ENCODE results near the gene GLB1L.

Gene GLB1L

GRCh38 chr2:219225350-219225749, 19.9 kb downstream of the GLB1L start:
- in situ Hi-C loops (cut with HindIII; ENCODE audit: low sequenced_read_pairs) = loop anchor here (5.0 kb wide), 1 partner anchor 43 kb away; no protein-coding TSS in a partner anchor
- DNase-seq (ENCODE audit: low read depth) = no peak
- no peak for TF ChIP-seq CTCF (IDR thresholded peaks at IDR 0.05; ENCODE audit: low read depth, low read length, missing control alignments)
- H3K4me3 ChIP-seq (ENCODE audit: low read depth, low read length) = no peak overlapping the region

GRCh38 chr2:219223831-219224610, 21.2 kb downstream of the GLB1L start:
- TF ChIP-seq CTCF (IDR thresholded peaks at IDR 0.05; ENCODE audit: low read depth, low read length, missing control alignments) = no peak
- no peak for DNase-seq (ENCODE audit: low read depth)
- in situ Hi-C loops (cut with HindIII; ENCODE audit: low sequenced_read_pairs) = no loop called here
- H3K4me3 ChIP-seq (ENCODE audit: low read depth, low read length) = no peak overlapping the region

- TF ChIP-seq CTCF (IDR thresholded peaks at IDR 0.05; ENCODE audit: low read depth, low read length, missing control alignments) = no peak
- in situ Hi-C loops (cut with HindIII; ENCODE audit: low sequenced_read_pairs) = no loop called here
- no peak for DNase-seq (ENCODE audit: low read depth)
- no peak overlapping the region for H3K4me3 ChIP-seq (ENCODE audit: low read depth, low read length)
Measured at GRCh38 chr2:219221957-219222518, 23.2 kb downstream of the GLB1L start.

GRCh38 chr2:219220652-219221402, 24.4 kb downstream of the GLB1L start:
- H3K4me3 ChIP-seq (ENCODE audit: low read depth, low read length) = no peak overlapping the region
- in situ Hi-C loops (cut with HindIII; ENCODE audit: low sequenced_read_pairs) = no loop called here
- no peak for TF ChIP-seq CTCF (IDR thresholded peaks at IDR 0.05; ENCODE audit: low read depth, low read length, missing control alignments)
- DNase-seq (ENCODE audit: low read depth) = no peak

- no peak for DNase-seq (ENCODE audit: low read depth)
- no peak overlapping the region for H3K4me3 ChIP-seq (ENCODE audit: low read depth, low read length)
- in situ Hi-C loops (cut with HindIII; ENCODE audit: low sequenced_read_pairs) = no loop called here
- TF ChIP-seq CTCF (IDR thresholded peaks at IDR 0.05; ENCODE audit: low read depth, low read length, missing control alignments) = no peak
Measured at GRCh38 chr2:219219784-219220532, 25.3 kb downstream of the GLB1L start.

Data from astrocyte of the cerebellum (primary cell).